Measurements from ENCODE around the gene OR2J1.

The OR2J1 gene

GRCh38 chr6:29099190-29099589 lies at the start of gene OR2J1:
TSS of gene OR2J1 (plus strand) at chr6:29099490. CDS start at chr6:29100943, 1,453 bp downstream.
- Histone ChIP-seq H3K27ac (no peak within 1 kb of the TSS), H3K36me3 (replicated peaks) (no peaks in the 10 kb centered on the region), H3K4me3 (ENCODE audit: low read depth, low read length) (no peak within 1 kb of the TSS), H3K27me3 (replicated peaks) (no peaks in the 10 kb centered on the region)
- in situ Hi-C loops (cut with HindIII; ENCODE audit: low pct_ligation_motif_present, low sequenced_read_pairs) = no loop called here
- no peak for TF ChIP-seq CTCF (IDR thresholded peaks at IDR 0.05; ENCODE audit: low read depth, low read length, missing control alignments)
- DNase-seq = no peak

GRCh38 chr6:29051680-29052079 lies 47.6 kb upstream of the OR2J1 start:
- Histone ChIP-seq H3K27me3 (replicated peaks) (no peaks in the 10 kb centered on the region), H3K36me3 (replicated peaks) (no peaks in the 10 kb centered on the region), H3K4me3 (ENCODE audit: low read depth, low read length) (no peak overlapping the region), H3K27ac (no peak overlapping the region)
- in situ Hi-C loops (cut with HindIII; ENCODE audit: low pct_ligation_motif_present, low sequenced_read_pairs) = no loop called here
- TF ChIP-seq CTCF (IDR thresholded peaks at IDR 0.05; ENCODE audit: low read depth, low read length, missing control alignments) = no peak
- no peak for DNase-seq

GRCh38 chr6:29071831-29072723 lies 27.2 kb upstream of the OR2J1 start:
- Histone ChIP-seq H3K4me3 (ENCODE audit: low read depth, low read length) (no peak overlapping the region), H3K36me3 (replicated peaks) (no peaks in the 10 kb centered on the region), H3K27ac (no peak overlapping the region), H3K27me3 (replicated peaks) (no peaks in the 10 kb centered on the region)
- in situ Hi-C loops (cut with HindIII; ENCODE audit: low pct_ligation_motif_present, low sequenced_read_pairs) = no loop called here
- peak; percentile 72 for TF ChIP-seq CTCF (IDR thresholded peaks at IDR 0.05; ENCODE audit: low read depth, low read length, missing control alignments)
- DNase-seq = peak; percentile 34

GRCh38 chr6:29079203-29079602 lies 20.1 kb upstream of the OR2J1 start:
- H3K27me3 ChIP-seq (replicated peaks) = no peaks in the 10 kb centered on the region
- no peak overlapping the region for H3K27ac ChIP-seq
- no peak for DNase-seq
- TF ChIP-seq CTCF (IDR thresholded peaks at IDR 0.05; ENCODE audit: low read depth, low read length, missing control alignments) = no peak
- H3K4me3 ChIP-seq (ENCODE audit: low read depth, low read length) = no peak overlapping the region
- no peaks in the 10 kb centered on the region for H3K36me3 ChIP-seq (replicated peaks)
- in situ Hi-C loops (cut with HindIII; ENCODE audit: low pct_ligation_motif_present, low sequenced_read_pairs) = no loop called here

GRCh38 chr6:29081312-29081711 lies 18.0 kb upstream of the OR2J1 start:
- Histone ChIP-seq H3K27me3 (replicated peaks) (no peaks in the 10 kb centered on the region), H3K36me3 (replicated peaks) (no peaks in the 10 kb centered on the region), H3K4me3 (ENCODE audit: low read depth, low read length) (no peak overlapping the region), H3K27ac (no peak overlapping the region)
- in situ Hi-C loops (cut with HindIII; ENCODE audit: low pct_ligation_motif_present, low sequenced_read_pairs) = no loop called here
- no peak for TF ChIP-seq CTCF (IDR thresholded peaks at IDR 0.05; ENCODE audit: low read depth, low read length, missing control alignments)
- DNase-seq = no peak
